22Rv1 (cell line): ENCODE data around the gene PRKAA2.

ENCODE experiments used
- H3K27ac ChIP-seq: fragments of 450-650 bp; 2 replicates; pipeline ENCODE4 v1.5.1; 2017
- CTCF ChIP-seq: fragments of 450-650 bp; IDR thresholded peaks from 2 replicates; pipeline ENCODE4 v1.5.1; 2017; ENCODE audit warnings: mild to moderate bottlenecking
- ZFX ChIP-seq: fragments of 450-650 bp; IDR thresholded peaks from 2 replicates; pipeline ENCODE4 v1.6.1; 2017; ENCODE audit warnings: antibody characterized with exemption, borderline replicate concordance

The PRKAA2 gene

GRCh38 chr1:56672579-56672978 is 27.5 kb downstream of the PRKAA2 start:
- no peak for TF ChIP-seq ZFX
- no peak overlapping the region for H3K27ac ChIP-seq

- TF ChIP-seq CTCF (no peak), ZFX (no peak)
- H3K27ac ChIP-seq: no peak overlapping the region
Measured at GRCh38 chr1:56675763-56676162, 30.6 kb downstream of the PRKAA2 start.

GRCh38 chr1:56676571-56677035 is 31.5 kb downstream of the PRKAA2 start:
- H3K27ac ChIP-seq: no peak overlapping the region
- TF ChIP-seq CTCF (no peak), ZFX (no peak)

- no peak overlapping the region for H3K27ac ChIP-seq
- TF ChIP-seq ZFX (no peak), CTCF (no peak)
Measured at GRCh38 chr1:56683569-56683968, 38.5 kb downstream of the PRKAA2 start.

GRCh38 chr1:56686169-56686568 is 41.1 kb downstream of the PRKAA2 start:
- TF ChIP-seq CTCF (no peak), ZFX (no peak)
- H3K27ac ChIP-seq: no peak overlapping the region

- TF ChIP-seq ZFX (no peak), CTCF (no peak)
- no peak overlapping the region; the same call in 1 of the 2 replicates for H3K27ac ChIP-seq
Measured at GRCh38 chr1:56688522-56689026, 43.5 kb downstream of the PRKAA2 start.

GRCh38 chr1:56696663-56697062 is 51.5 kb downstream of the PRKAA2 start:
- no peak overlapping the region for H3K27ac ChIP-seq
- TF ChIP-seq CTCF (no peak), ZFX (no peak)

- TF ChIP-seq CTCF (no peak), ZFX (no peak)
- H3K27ac ChIP-seq: no peak overlapping the region
Measured at GRCh38 chr1:56703747-56704146, 58.6 kb downstream of the PRKAA2 start.
